Osteoblast (primary cell): Measurements from ENCODE around the gene WFDC8. TPM values are rescaled to one million over a fixed set of nuclear protein-coding genes. Genes with fewer than 3 reads are reported as not detected.

Source experiments
- DNase-seq: peaks from one replicate; pipeline ENCODE4 v3.0.0; 2011; ENCODE audit warnings: low spot score, mixed read lengths; ENCODE audit not compliant: insufficient read length; ENCODE audit errors: missing footprints
- H2AFZ ChIP-seq: 2 replicates; pipeline ENCODE4 v1.6.0; 2011; ENCODE audit warnings: mild to moderate bottlenecking, low read length
- H3K27ac ChIP-seq: 2 replicates; pipeline ENCODE4 v1.5.1; 2011; ENCODE audit warnings: mild to moderate bottlenecking, low read depth, low read length, moderate library complexity
- H3K27me3 ChIP-seq: 2 replicates; pipeline ENCODE4 v1.6.0; 2012; ENCODE audit warnings: mild to moderate bottlenecking, control low read depth, inconsistent platforms, low read length, moderate library complexity; ENCODE audit not compliant: insufficient read depth
- H3K36me3 ChIP-seq: 2 replicates; pipeline ENCODE4 v1.5.1; 2011; ENCODE audit warnings: mild to moderate bottlenecking, low read length, control low read depth, moderate library complexity; ENCODE audit not compliant: insufficient read depth
- H3K4me1 ChIP-seq: 2 replicates; pipeline ENCODE4 v1.5.1; 2011; ENCODE audit warnings: mild to moderate bottlenecking, low read length, control low read depth, moderate library complexity; ENCODE audit not compliant: insufficient read depth
- H3K4me2 ChIP-seq: 2 replicates; pipeline ENCODE4 v1.6.0; 2011; ENCODE audit warnings: mild to moderate bottlenecking, low read length; ENCODE audit not compliant: insufficient read depth
- H3K4me3 ChIP-seq: fragments of 200-600 bp; sonication (generic); 3 replicates; pipeline ENCODE4 v1.5.1; 2012; ENCODE audit warnings: mild to moderate bottlenecking, low read length, inconsistent platforms; ENCODE audit not compliant: insufficient read depth
- H3K79me2 ChIP-seq: 2 replicates; pipeline ENCODE4 v1.6.0; 2012; ENCODE audit warnings: mild to moderate bottlenecking, low read length, control low read depth, inconsistent platforms; ENCODE audit not compliant: insufficient read depth
- H3K9me3 ChIP-seq: 2 replicates; pipeline ENCODE4 v1.5.1; 2011; ENCODE audit warnings: low read depth, low read length, control low read depth
- H4K20me1 ChIP-seq: 2 replicates; pipeline ENCODE4 v1.6.0; 2012; ENCODE audit warnings: mild to moderate bottlenecking, low read length, control low read depth; ENCODE audit not compliant: insufficient read depth
- total RNA-seq: library from RNA; depleted of rRNA; stranded (reverse); fragments of >200 nt; gene quantifications from 2 replicates; pipeline ENCODE4 v1.2.3, GENCODE V29; 2012
- TF ChIP-seq, protein P1 (sequence below): IDR thresholded peaks from 2 replicates; pipeline ENCODE4 v1.5.1; 2011; ENCODE audit warnings: mild to moderate bottlenecking, low read depth, low read length, moderate library complexity; ENCODE audit errors: extremely low read depth

WFDC8 gene
- total RNA-seq, 1 donor: not detected

DNA sequence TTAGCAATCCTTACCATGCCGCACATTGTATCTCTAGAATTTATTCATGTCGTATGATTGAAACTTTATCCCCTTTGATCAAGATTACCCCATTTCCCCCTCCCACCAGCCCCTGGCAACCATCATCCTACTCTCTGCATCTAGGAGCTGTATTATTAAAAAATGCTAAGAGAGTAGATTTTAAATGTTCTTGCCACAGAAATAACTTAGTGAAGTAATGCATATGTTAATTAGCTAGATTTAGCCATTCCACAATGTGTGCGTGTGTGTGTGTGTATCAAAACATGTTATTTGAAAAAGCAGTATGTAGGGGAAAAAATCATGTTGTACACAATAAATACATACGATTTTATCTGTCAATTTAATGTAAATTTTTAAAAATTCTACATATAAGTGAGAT, 51.8 kb downstream of the WFDC8 start:
- Histone ChIP-seq H3K79me2 (no peaks in the 10 kb centered on the region), H3K9me3 (no peaks in the 10 kb centered on the region), H3K4me3 (no peak overlapping the region), H3K4me2 (no peak overlapping the region), H3K27ac (no peak overlapping the region), H3K36me3 (no peaks in the 10 kb centered on the region), H3K27me3 (peaks cover 10% of the 10 kb centered on the region), H2AFZ (no peak overlapping the region), H4K20me1 (no peaks in the 10 kb centered on the region), H3K4me1 (no peaks in the 10 kb centered on the region)
- TF ChIP-seq, protein P1, sequence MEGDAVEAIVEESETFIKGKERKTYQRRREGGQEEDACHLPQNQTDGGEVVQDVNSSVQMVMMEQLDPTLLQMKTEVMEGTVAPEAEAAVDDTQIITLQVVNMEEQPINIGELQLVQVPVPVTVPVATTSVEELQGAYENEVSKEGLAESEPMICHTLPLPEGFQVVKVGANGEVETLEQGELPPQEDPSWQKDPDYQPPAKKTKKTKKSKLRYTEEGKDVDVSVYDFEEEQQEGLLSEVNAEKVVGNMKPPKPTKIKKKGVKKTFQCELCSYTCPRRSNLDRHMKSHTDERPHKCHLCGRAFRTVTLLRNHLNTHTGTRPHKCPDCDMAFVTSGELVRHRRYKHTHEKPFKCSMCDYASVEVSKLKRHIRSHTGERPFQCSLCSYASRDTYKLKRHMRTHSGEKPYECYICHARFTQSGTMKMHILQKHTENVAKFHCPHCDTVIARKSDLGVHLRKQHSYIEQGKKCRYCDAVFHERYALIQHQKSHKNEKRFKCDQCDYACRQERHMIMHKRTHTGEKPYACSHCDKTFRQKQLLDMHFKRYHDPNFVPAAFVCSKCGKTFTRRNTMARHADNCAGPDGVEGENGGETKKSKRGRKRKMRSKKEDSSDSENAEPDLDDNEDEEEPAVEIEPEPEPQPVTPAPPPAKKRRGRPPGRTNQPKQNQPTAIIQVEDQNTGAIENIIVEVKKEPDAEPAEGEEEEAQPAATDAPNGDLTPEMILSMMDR: no peak
- no peak for DNase-seq

DNA sequence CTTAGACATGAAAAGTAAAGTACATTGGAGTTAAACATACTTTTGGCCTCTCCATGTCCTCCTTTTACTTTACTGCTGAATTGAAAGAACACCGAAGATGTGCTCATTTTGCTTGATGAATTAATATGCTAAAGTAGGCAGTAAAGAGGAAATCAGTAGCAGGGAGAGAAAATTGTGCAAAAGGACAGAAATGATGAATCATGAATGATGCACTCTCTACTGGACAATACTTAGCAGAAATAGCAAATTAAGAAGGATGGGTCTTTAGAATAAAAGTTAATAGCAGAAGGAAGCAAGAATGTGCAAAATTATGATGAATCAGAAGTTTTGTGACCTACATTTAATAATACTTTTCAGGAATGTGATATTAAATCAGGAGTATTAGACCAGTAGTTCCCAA, 55.3 kb downstream of the WFDC8 start:
- Histone ChIP-seq H3K27me3 (peaks cover 5% of the 10 kb centered on the region), H2AFZ (no peak overlapping the region), H3K4me1 (no peaks in the 10 kb centered on the region), H4K20me1 (no peaks in the 10 kb centered on the region), H3K36me3 (no peaks in the 10 kb centered on the region), H3K9me3 (no peaks in the 10 kb centered on the region), H3K79me2 (no peaks in the 10 kb centered on the region), H3K4me2 (no peak overlapping the region), H3K27ac (no peak overlapping the region), H3K4me3 (no peak overlapping the region)
- no peak for DNase-seq
- TF ChIP-seq, protein P1: no peak

- no peak for DNase-seq
These were observed 60.8 kb downstream of the WFDC8 start for GRCh38 chr20:45518282-45518681.

GRCh38 chr20:45515147-45515913, 63.8 kb downstream of the WFDC8 start, which contains the start of gene SPINT3:
Gene SPINT3, minus strand, starts transcription at chr20:45515622. Its CDS starts 14 bp downstream, at chr20:45515608.
- no peak for DNase-seq
- Histone ChIP-seq H3K4me2 (no peak within 1 kb of the TSS), H4K20me1 (no peaks in the 10 kb centered on the region), H3K36me3 (no peaks in the 10 kb centered on the region), H3K27me3 (peaks cover 2% of the 10 kb centered on the region), H3K79me2 (no peaks in the 10 kb centered on the region), H3K4me3 (no peak within 1 kb of the TSS), H3K9me3 (no peaks in the 10 kb centered on the region), H3K27ac (no peak within 1 kb of the TSS), H3K4me1 (no peaks in the 10 kb centered on the region), H2AFZ (no peak within 1 kb of the TSS)
- TF ChIP-seq, protein P1: no peak

More at GRCh38 chr20:45518282-45518681, 60.8 kb downstream of the WFDC8 start:
- TF ChIP-seq, protein P1: no peak
- H3K27ac ChIP-seq: no peak overlapping the region
- no peaks in the 10 kb centered on the region for H3K27me3 ChIP-seq
- H2AFZ ChIP-seq: no peak overlapping the region
- H3K4me1 ChIP-seq: no peaks in the 10 kb centered on the region
- no peaks in the 10 kb centered on the region for H3K9me3 ChIP-seq
- H3K4me2 ChIP-seq: no peak overlapping the region
- H3K4me3 ChIP-seq: no peak overlapping the region
- H3K79me2 ChIP-seq: no peaks in the 10 kb centered on the region
- H3K36me3 ChIP-seq: no peaks in the 10 kb centered on the region
- no peaks in the 10 kb centered on the region for H4K20me1 ChIP-seq
